ENCODE data around the gene ERBIN. TPM values are rescaled to one million over a fixed set of nuclear protein-coding genes. Genes with fewer than 3 reads are reported as not detected.

Gene ERBIN
- total and polyA plus RNA-seq, 9 of the 15 experiments (the other 6 are each of a cell fraction or from before 2014, with no cell fraction given): 11.9 to 72.8 (median 41.7) TPM

- no peak overlapping the region for H3K4me2 ChIP-seq (ENCODE audit: insufficient read depth, low read length)
- no TSS peak for BruUV-seq (replicated peaks)
- POLR2A ChIA-PET: no interaction called here
- H3K4me1 ChIP-seq (replicated peaks in 1 of 2; ENCODE audit: control insufficient read depth in 2 of 2, insufficient read depth in 2 of 2, low read length in 2 of 2): peaks cover 0 to 4% of the 10 kb centered on the region in 2 experiments; a peak in 1 of 5 replicates
- intact Hi-C loops (cut with micrococcal nuclease): no loop called here
- no peak for DNase-seq (ENCODE audit: extremely low read depth in 1 of 4, low spot score in 3 of 4)
- H3K27ac ChIP-seq (ENCODE audit: extremely low read depth, low read depth, low read length): no peak overlapping the region
- no peak overlapping the region for H3K4me3 ChIP-seq
- TF ChIP-seq GTF2F1 (IDR thresholded peaks at IDR 0.05; ENCODE audit: low read depth, low read length) (no peak), MNT (conservative IDR thresholded peaks at IDR 0.05) (no peak), CHD2 (IDR thresholded peaks at IDR 0.05; ENCODE audit: low read depth, low read length) (no peak), ZFP1 (CRISPR knock-in tag; IDR thresholded peaks at IDR 0.05) (no peak), ZNF589 (CRISPR knock-in tag; IDR thresholded peaks at IDR 0.05; ENCODE audit: low read depth) (no peak), TRIM24 (IDR thresholded peaks at IDR 0.05) (no peak), TEAD1 (CRISPR knock-in tag; IDR thresholded peaks at IDR 0.05) (no peak), RBM39 (optimal IDR thresholded peaks at IDR 0.05; ENCODE audit: low read depth, low read length) (no peak), TOE1 (IDR thresholded peaks at IDR 0.05; ENCODE audit: borderline replicate concordance) (no peak), TOE1 (CRISPR knock-in tag; IDR thresholded peaks at IDR 0.05; ENCODE audit: borderline replicate concordance, low read depth) (no peak), ZNF780A (CRISPR knock-in tag; IDR thresholded peaks at IDR 0.05) (no peak), ZMIZ1 (IDR thresholded peaks at IDR 0.05; ENCODE audit: low read depth in 2 of 2, low read length in 2 of 2) (no peak), MYNN (IDR thresholded peaks at IDR 0.05) (no peak), MYNN (CRISPR knock-in tag; IDR thresholded peaks at IDR 0.05) (no peak), ETS1 (conservative IDR thresholded peaks at IDR 0.05; ENCODE audit: control insufficient read depth, low read depth, low read length) (no peak), ZNF143 (CRISPR knock-in tag; IDR thresholded peaks at IDR 0.05) (no peak), ZNF551 (CRISPR knock-in tag; IDR thresholded peaks at IDR 0.05) (no peak), BRF2 (IDR thresholded peaks at IDR 0.05; ENCODE audit: borderline replicate concordance, insufficient read depth, insufficient read length) (no peak)
- in situ Hi-C loops (cut with MboI): no loop called here
- peaks cover 33% of the 10 kb centered on the region for H3K79me2 ChIP-seq (ENCODE audit: control insufficient read depth, insufficient read depth, low read length)
- ATAC-seq: no peak
- peaks cover 37% of the 10 kb centered on the region; the same call in 2 of the 3 replicates for H3K36me3 ChIP-seq (ENCODE audit: control insufficient read depth, insufficient read depth, low read length)
- H3K27me3 ChIP-seq (ENCODE audit: control insufficient read depth in 2 of 2, insufficient read depth in 2 of 2, low read length in 2 of 2): no peaks in the 10 kb centered on the region
- H3K9ac ChIP-seq (ENCODE audit: insufficient read depth in 1 of 2, low read depth in 2 of 2, low read length in 2 of 2): no peak overlapping the region
- H3K9me3 ChIP-seq (replicated peaks; ENCODE audit: control insufficient read depth, insufficient read depth, low read depth, low read length): no peaks in the 10 kb centered on the region
- no peak for FAIRE-seq
- CTCF ChIA-PET (ENCODE audit: low intra/inter-chr PET ratio): no interaction called here
- H3K9me1 ChIP-seq (ENCODE audit: control insufficient read depth, insufficient read depth, low read length): no peaks in the 10 kb centered on the region
- H4K20me1 ChIP-seq (replicated peaks; ENCODE audit: control insufficient read depth, insufficient read depth, low read length): no peaks in the 10 kb centered on the region; the same call in 1 of the 2 replicates
- H2AFZ ChIP-seq (ENCODE audit: low read depth, low read length): no peak overlapping the region
These were observed 85.9 kb downstream of the ERBIN start for GRCh38 chr5:66012271-66012670.

All from K562 (cell line).